Neuronal stem cell (in vitro differentiated cells): Measurements from ENCODE around the gene PDCD7.

Source experiments
- DNase-seq: peaks from one replicate; pipeline ENCODE4 v3.0.0-alpha.2; 2013; ENCODE audit warnings: low spot score
- H2AFZ ChIP-seq: one replicate; pipeline ENCODE4 v1.6.1; 2013; ENCODE audit warnings: mild to moderate bottlenecking, low read length, inconsistent platforms
- H2AK5ac ChIP-seq: 2 replicates; pipeline ENCODE4 v1.6.1; 2013; ENCODE audit warnings: low read depth, mild to moderate bottlenecking, inconsistent platforms, low read length, moderate library complexity, mixed read lengths
- H2BK120ac ChIP-seq: 2 replicates; pipeline ENCODE4 v1.6.1; 2013; ENCODE audit warnings: low read depth, mild to moderate bottlenecking, inconsistent platforms, low read length, moderate library complexity, mixed read lengths
- H2BK12ac ChIP-seq: one replicate; pipeline ENCODE4 v1.6.1; 2013; ENCODE audit warnings: low read length, inconsistent platforms
- H2BK15ac ChIP-seq: 2 replicates; pipeline ENCODE4 v1.6.1; 2013; ENCODE audit warnings: mild to moderate bottlenecking, low read length, inconsistent platforms, mixed read lengths
- H2BK5ac ChIP-seq: one replicate; pipeline ENCODE4 v1.6.1; 2013; ENCODE audit warnings: inconsistent platforms, mild to moderate bottlenecking, low read length, moderate library complexity
- H3K14ac ChIP-seq: one replicate; pipeline ENCODE4 v1.6.1; 2013; ENCODE audit warnings: low read length, inconsistent platforms
- H3K18ac ChIP-seq: 2 replicates; pipeline ENCODE4 v1.6.1; 2013; ENCODE audit warnings: low read length, inconsistent platforms
- H3K23ac ChIP-seq: 2 replicates; pipeline ENCODE4 v1.6.1; 2013; ENCODE audit warnings: low read depth, mild to moderate bottlenecking, mixed read lengths, low read length, inconsistent platforms; ENCODE audit not compliant: poor library complexity
- H3K27ac ChIP-seq: replicated peaks from 3 replicates; pipeline ENCODE4 v1.5.1; 2013; ENCODE audit warnings: low read length, inconsistent platforms
- H3K27me3 ChIP-seq, 3 experiments: 2 replicates each; pipeline ENCODE4 v1.6.1; 2013; ENCODE audit warnings: low read length in 3 of 3, mild to moderate bottlenecking in 2 of 3, inconsistent platforms in 1 of 3, low read depth in 1 of 3, mixed read lengths in 1 of 3, moderate library complexity in 1 of 3; ENCODE audit not compliant: control insufficient read depth in 3 of 3, insufficient read depth in 3 of 3
- H3K36me3 ChIP-seq, 2 donors: replicated peaks in 1 of 2; 2 replicates each; pipeline ENCODE4 v1.6.1; 2013; ENCODE audit warnings: low read length in 2 of 2; ENCODE audit not compliant: control insufficient read depth in 2 of 2, insufficient read depth in 2 of 2
- H3K4ac ChIP-seq: 2 replicates; pipeline ENCODE4 v1.6.1; 2013; ENCODE audit warnings: inconsistent platforms, mild to moderate bottlenecking, low read length, moderate library complexity
- H3K4me1 ChIP-seq, 2 donors: 1 replicate in 1 of 2; 2 replicates in 1 of 2; pipeline ENCODE4 v1.6.1; 2013; ENCODE audit warnings: low read length in 2 of 2, low read depth in 1 of 2; ENCODE audit not compliant: control insufficient read depth in 2 of 2, insufficient read depth in 1 of 2
- H3K4me2 ChIP-seq: one replicate; pipeline ENCODE4 v1.6.1; 2013; ENCODE audit warnings: mild to moderate bottlenecking, low read length, inconsistent platforms; ENCODE audit not compliant: insufficient read depth, poor library complexity, severe bottlenecking
- H3K4me3 ChIP-seq, 2 donors: 2 replicates each; pipeline ENCODE4 v1.5.1; 2013; ENCODE audit warnings: low read length in 2 of 2, mild to moderate bottlenecking in 2 of 2, inconsistent platforms in 1 of 2, moderate library complexity in 1 of 2
- H3K79me1 ChIP-seq: one replicate; pipeline ENCODE4 v1.6.1; 2013; ENCODE audit warnings: low read depth, mild to moderate bottlenecking, inconsistent platforms, low read length, moderate library complexity
- H3K9ac ChIP-seq: one replicate; pipeline ENCODE4 v1.6.1; 2013; ENCODE audit warnings: mild to moderate bottlenecking, low read depth, low read length, inconsistent platforms; ENCODE audit not compliant: poor library complexity
- H3K9me3 ChIP-seq, 2 donors: replicated peaks in 1 of 2; 2 replicates each; pipeline versions ENCODE3 to v1.6.1; 2013; ENCODE audit warnings: low read length in 2 of 2, mild to moderate bottlenecking in 2 of 2, inconsistent platforms in 1 of 2, low read depth in 1 of 2, mixed read lengths in 1 of 2, moderate library complexity in 1 of 2; ENCODE audit not compliant: control insufficient read depth in 2 of 2, insufficient read depth in 1 of 2
- H4K8ac ChIP-seq: one replicate; pipeline ENCODE4 v1.6.1; 2013; ENCODE audit warnings: low read depth, mild to moderate bottlenecking, inconsistent platforms, low read length, moderate library complexity
- H4K91ac ChIP-seq: one replicate; pipeline ENCODE4 v1.6.1; 2013; ENCODE audit warnings: low read length, low read depth, mild to moderate bottlenecking, inconsistent platforms; ENCODE audit not compliant: poor library complexity
- WGBS, 2 donors: extraction: QIAGEN DNeasy Blood & Tissue Kit; methylation state at CpG; one replicate each; pipeline ENCODE4 v1.1.7; 2013; ENCODE audit warnings: missing lambda C conversion rate in 2 of 2, mixed read lengths in 1 of 2; ENCODE audit not compliant: insufficient read length in 2 of 2, insufficient replicate concordance in 1 of 2; ENCODE audit errors: extremely low coverage in 2 of 2; 5-methylcytosine and 5-hydroxymethylcytosine counted together

PDCD7 gene

GRCh38 chr15:65115086-65115485 is 18.5 kb downstream of the PDCD7 start, which contains the start of gene UBAP1L:
UBAP1L (minus strand) TSS chr15:65115200; CDS start chr15:65106215, 8,985 bp downstream.
- H3K9ac ChIP-seq: no peak within 1 kb of the TSS
- no peaks in the 10 kb centered on the region for H3K4me1 ChIP-seq
- H2AK5ac ChIP-seq: no peak within 1 kb of the TSS
- H3K27me3 ChIP-seq: no peaks in the 10 kb centered on the region
- no peak within 1 kb of the TSS for H3K14ac ChIP-seq
- no peak within 1 kb of the TSS for H3K4ac ChIP-seq
- H3K4me2 ChIP-seq: no peak within 1 kb of the TSS
- no peak for DNase-seq
- no peak within 1 kb of the TSS for H3K27ac ChIP-seq
- H3K36me3 ChIP-seq: peaks cover 14 to 88% of the 10 kb centered on the region in 2 donors
- H2BK5ac ChIP-seq: no peak within 1 kb of the TSS
- H3K18ac ChIP-seq: no peak within 1 kb of the TSS
- peaks cover under 1% of the 10 kb centered on the region for H3K79me1 ChIP-seq
- H4K8ac ChIP-seq: no peak within 1 kb of the TSS
- H3K4me3 ChIP-seq: no peak within 1 kb of the TSS
- H3K9me3 ChIP-seq: peaks cover 0 to 2% of the 10 kb centered on the region in 2 donors
- H2BK12ac ChIP-seq: no peak within 1 kb of the TSS
- no peak within 1 kb of the TSS for H2BK15ac ChIP-seq
- no peak within 1 kb of the TSS for H3K23ac ChIP-seq
- no peak within 1 kb of the TSS for H4K91ac ChIP-seq
- no peak within 1 kb of the TSS for H2BK120ac ChIP-seq
- no CpG with 5 or more reads among the region's 2 CpGs for WGBS, 2 donors
- no peak within 1 kb of the TSS for H2AFZ ChIP-seq

DNA sequence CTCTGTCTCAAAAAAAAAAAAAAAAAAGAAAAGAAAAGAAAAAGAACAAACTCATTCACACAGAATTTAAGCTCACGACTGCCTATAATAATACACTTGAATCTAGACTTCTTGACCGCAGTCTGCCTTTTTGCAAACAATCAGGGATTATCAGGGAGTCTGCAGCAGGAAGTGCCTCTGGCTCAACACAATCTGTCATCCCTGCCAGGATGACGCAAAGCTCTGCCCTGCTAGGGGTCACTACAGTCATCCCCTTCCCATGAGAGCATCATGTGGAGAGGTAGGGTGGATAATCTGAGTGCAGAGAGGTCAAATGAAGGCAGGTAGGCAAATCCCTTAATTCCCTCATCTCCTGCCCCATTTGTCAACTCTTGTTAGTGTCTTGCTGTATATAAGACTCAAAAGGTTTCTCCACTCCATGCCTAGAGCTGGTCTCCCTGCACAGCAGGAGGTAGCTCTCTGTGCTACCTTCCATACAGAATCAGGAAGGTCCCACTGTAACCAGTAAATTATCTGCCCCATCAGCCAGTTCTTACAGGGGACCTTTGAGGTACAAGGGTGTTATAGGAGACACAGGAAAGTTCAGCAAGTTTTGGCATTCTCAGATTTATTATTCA is 22.8 kb downstream of the PDCD7 start:
- Histone ChIP-seq H3K9me3 (no peaks in the 10 kb centered on the region), H3K79me1 (no peaks in the 10 kb centered on the region), H3K4me1 (no peaks in the 10 kb centered on the region), H4K91ac (no peak overlapping the region), H3K18ac (no peak overlapping the region), H2AFZ (no peak overlapping the region), H4K8ac (no peak overlapping the region), H3K4me3 (no peak overlapping the region), H2AK5ac (no peak overlapping the region), H2BK5ac (no peak overlapping the region), H2BK15ac (no peak overlapping the region), H3K27me3 (no peaks in the 10 kb centered on the region), H3K4me2 (no peak overlapping the region), H3K4ac (no peak overlapping the region), H2BK12ac (no peak overlapping the region), H3K14ac (no peak overlapping the region), H3K23ac (no peak overlapping the region), H3K9ac (no peak overlapping the region), H2BK120ac (no peak overlapping the region), H3K36me3 (peaks cover 2 to 58% of the 10 kb centered on the region in 2 donors), H3K27ac (no peak overlapping the region)
- DNase-seq: no peak
- WGBS, 2 donors: no CpG with 5 or more reads among the region's 3 CpGs

- H3K4ac ChIP-seq: no peak overlapping the region
- peaks cover 0 to 3% of the 10 kb centered on the region in 2 donors for H3K4me1 ChIP-seq
- no peak overlapping the region for H2AK5ac ChIP-seq
- peaks cover 2% of the 10 kb centered on the region for H3K79me1 ChIP-seq
- no peaks in the 10 kb centered on the region for H3K9me3 ChIP-seq
- H4K8ac ChIP-seq: no peak overlapping the region
- H2BK5ac ChIP-seq: no peak overlapping the region
- H3K4me3 ChIP-seq: no peak overlapping the region
- H3K4me2 ChIP-seq: no peak overlapping the region
- peaks cover 0 to 9% (median 0%) of the 10 kb centered on the region in 3 experiments for H3K27me3 ChIP-seq
- no peak overlapping the region for H4K91ac ChIP-seq
- peaks cover 0 to 28% of the 10 kb centered on the region in 2 donors for H3K36me3 ChIP-seq
- no peak overlapping the region for H3K18ac ChIP-seq
- no peak overlapping the region for H3K14ac ChIP-seq
- no peak overlapping the region for H3K27ac ChIP-seq
- H2BK15ac ChIP-seq: no peak overlapping the region
- DNase-seq: no peak
- no peak overlapping the region for H2AFZ ChIP-seq
- no peak overlapping the region for H2BK12ac ChIP-seq
- no peak overlapping the region for H3K23ac ChIP-seq
- no peak overlapping the region for H3K9ac ChIP-seq
- no CpG with 5 or more reads among the region's 6 CpGs for WGBS, 2 donors
- no peak overlapping the region for H2BK120ac ChIP-seq
These were observed 27.5 kb downstream of the PDCD7 start for GRCh38 chr15:65106011-65106590.

GRCh38 chr15:65105038-65105437 is 28.6 kb downstream of the PDCD7 start:
- Histone ChIP-seq H3K27me3 (peaks cover 0 to 9% (median 0%) of the 10 kb centered on the region in 3 experiments), H4K91ac (no peak overlapping the region), H3K79me1 (peaks cover 2% of the 10 kb centered on the region), H4K8ac (no peak overlapping the region), H2AFZ (no peak overlapping the region), H3K4me3 (no peak overlapping the region), H3K4me2 (no peak overlapping the region), H2BK5ac (no peak overlapping the region), H3K18ac (no peak overlapping the region), H3K4me1 (peaks cover 0 to 3% of the 10 kb centered on the region in 2 donors), H2AK5ac (no peak overlapping the region), H3K14ac (no peak overlapping the region), H3K9ac (no peak overlapping the region), H3K4ac (no peak overlapping the region), H2BK12ac (no peak overlapping the region), H3K9me3 (no peaks in the 10 kb centered on the region), H2BK15ac (no peak overlapping the region), H2BK120ac (no peak overlapping the region), H3K23ac (no peak overlapping the region), H3K27ac (no peak overlapping the region), H3K36me3 (peaks cover 2 to 31% of the 10 kb centered on the region in 2 donors)
- no CpG with 5 or more reads among the region's 5 CpGs for WGBS, 2 donors
- no peak for DNase-seq
